ENCODE measurements around the gene LHX6. TPM values are rescaled to one million over a fixed set of nuclear protein-coding genes. Genes with fewer than 3 reads are reported as not detected.

LHX6 gene
- total RNA-seq (2022; extraction: Qiagen RNA extraction): 3.1 to 3.8 TPM (median 3.3 TPM) in 5 replicates

DNA sequence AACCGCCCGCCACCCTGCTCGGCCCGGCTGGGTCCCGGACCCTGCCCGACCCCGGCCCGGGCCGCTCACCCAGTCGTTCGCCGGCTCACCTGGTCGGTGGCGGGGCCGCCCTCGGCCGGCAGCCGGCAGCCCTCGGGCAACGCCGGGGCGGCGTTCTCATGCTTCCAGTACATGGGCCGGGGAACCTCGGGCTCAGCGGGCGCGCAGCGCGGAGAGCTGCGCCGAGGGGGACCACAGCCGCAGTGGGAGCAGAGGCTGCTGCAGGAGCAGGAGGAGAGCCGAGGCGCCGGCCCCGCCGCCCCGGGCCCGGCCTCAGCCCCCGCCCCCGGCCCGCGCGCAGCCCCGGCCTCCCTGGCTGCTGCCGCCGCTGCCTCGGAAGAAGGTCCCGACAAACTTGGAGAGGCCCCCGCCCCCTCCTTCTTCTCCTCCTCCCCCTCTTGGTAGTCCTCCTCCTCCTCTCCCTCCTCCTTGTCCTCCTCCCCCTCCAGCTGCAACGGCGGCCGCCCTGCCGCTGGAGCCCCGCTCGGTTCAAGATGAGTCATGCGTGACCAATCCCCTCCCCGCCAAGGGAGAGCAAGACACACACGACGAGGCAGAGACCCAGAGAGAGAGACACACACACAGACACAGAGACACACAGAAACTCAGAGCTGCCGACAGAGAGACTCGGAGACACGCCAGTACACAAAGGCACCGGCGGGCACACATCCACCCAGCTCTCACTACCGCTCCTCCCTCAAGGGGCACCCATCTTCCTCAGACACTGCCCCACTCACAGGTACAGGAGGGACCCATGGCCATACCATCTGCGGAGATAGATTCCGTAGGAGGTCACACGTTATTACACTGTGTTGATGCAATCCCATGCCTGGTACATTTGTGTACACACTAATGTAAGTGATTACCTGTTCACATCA, at the start of gene LHX6:
TSS of gene LHX6 (minus strand) at position 390 of the 917 bp plus-strand sequence. CDS start at position 173, 217 bp downstream.

DNA sequence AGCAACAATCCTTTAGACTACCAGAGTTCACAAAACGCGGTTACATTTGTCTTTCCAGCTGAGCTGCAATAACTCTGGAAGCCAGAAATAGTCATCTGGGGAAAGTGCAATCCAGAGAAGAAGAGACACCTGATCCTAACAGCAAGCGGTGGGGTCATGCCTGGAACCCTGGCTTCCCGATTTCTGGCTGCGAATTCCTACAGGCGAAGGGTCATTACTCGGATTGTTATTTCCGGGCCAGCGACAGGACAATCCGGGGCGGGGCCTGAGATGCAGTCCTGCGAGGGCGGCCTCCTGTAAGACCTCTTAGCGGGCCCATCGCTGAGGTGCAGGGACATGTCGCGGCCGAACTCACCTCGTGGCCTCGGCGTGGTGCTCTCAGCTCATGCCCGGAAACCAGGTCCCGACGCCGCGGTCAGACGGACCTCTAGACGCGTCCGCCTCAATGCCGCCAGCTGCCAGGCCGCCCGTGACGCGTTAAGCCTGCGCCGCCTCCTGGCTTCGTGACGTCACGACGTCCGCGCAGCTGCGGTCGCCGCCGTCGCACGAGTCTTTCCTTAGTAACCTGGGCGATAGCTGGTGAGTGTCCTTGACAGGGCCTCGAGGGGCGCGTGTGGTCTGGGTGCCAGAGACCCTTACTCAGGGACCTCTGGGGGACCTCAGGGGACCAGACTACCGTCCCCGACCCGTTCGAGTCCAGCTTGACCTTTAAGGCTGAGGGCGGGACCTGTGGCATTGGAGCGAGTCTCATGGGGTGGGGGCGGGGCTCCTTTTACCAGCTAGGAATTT, 35.8 kb upstream of the LHX6 start, which contains the start of the genes MRRF and RBM18:
TSS of gene MRRF (plus strand) at position 523 of the 789 bp plus-strand sequence. CDS start 6,010 bp downstream, outside the sequence.
TSS of gene RBM18 (minus strand) at position 481 of the 789 bp plus-strand sequence. CDS start 3,348 bp downstream, outside the sequence.

DNA sequence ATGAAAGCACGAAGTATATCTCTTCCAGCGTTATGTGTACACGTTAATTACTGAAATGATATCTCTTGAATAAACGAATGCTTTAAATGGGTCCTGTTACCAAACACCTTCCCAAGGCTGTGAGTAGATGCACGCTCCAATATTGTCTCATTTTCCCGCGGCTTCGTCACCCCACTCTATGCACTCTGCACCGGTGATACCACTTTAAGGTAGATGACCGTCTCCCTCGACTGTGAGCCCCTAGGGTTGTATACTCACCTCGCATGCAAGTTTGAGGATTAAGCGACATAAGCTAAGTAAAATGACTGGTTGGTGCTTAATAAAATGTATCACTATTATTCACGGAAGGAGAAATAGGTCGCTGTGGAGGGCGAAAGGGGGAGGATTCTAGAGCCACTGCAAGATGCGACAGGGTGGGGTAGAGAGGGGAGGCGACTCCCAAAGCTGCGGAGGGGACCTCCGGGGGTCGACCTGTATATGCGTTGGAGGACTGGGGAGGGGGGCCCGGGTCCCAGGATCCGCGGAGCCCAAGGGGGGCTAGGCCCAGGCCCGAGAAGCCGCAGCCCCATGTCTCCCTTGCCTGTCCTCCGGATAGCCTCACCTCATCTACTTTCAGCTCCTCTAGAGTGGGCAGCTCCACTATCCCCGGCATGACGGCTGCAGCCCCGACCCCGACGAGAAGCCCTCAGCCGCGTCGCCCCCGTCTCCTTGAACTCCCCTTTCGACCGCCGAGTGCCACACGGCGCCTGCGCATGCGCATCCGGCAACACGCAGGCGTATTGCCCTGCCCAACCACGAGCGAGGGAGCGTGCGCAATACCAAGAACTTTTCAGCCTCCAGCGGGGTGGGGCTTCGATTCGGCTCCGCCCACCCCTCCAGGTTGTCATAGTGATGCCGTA, 69.5 kb downstream of the LHX6 start, which contains the start of the genes MORN5 and NDUFA8:
TSS of gene MORN5 (plus strand) at position 883 of the 899 bp plus-strand sequence. CDS start 65 bp downstream, outside the sequence.
TSS of gene NDUFA8 (minus strand) at position 754 of the 899 bp plus-strand sequence. CDS start at position 652, 102 bp downstream.

Other genes with a start within 250 kb of the LHX6 start
- gene TTLL11, start 135.6 kb downstream of the LHX6 start, total RNA-seq (2022; extraction: Qiagen RNA extraction): 3.7 to 5.4 TPM (median 4.6 TPM) in 5 replicates
- 102 to 122 TPM (median 115 TPM) in 5 replicates for gene NDUFA8, start 69.2 kb downstream of the LHX6 start, total RNA-seq (2022; extraction: Qiagen RNA extraction)
- gene MORN5, start 69.0 kb downstream of the LHX6 start, total RNA-seq (2022; extraction: Qiagen RNA extraction): not detected in 5 replicates
- gene RBM18, start 35.9 kb upstream of the LHX6 start, total RNA-seq (2022; extraction: Qiagen RNA extraction): 16.4 to 25.7 TPM (median 22.8 TPM) in 5 replicates
- gene MRRF, start 35.9 kb upstream of the LHX6 start, total RNA-seq (2022; extraction: Qiagen RNA extraction): 64.4 to 75.7 TPM (median 67.1 TPM) in 5 replicates
- gene PTGS1, start 142.1 kb upstream of the LHX6 start, total RNA-seq (2022; extraction: Qiagen RNA extraction): 1.5 to 2.0 TPM (median 1.8 TPM) in 5 replicates
- gene OR1J1, start 249.0 kb upstream of the LHX6 start, total RNA-seq (2022; extraction: Qiagen RNA extraction): not detected in 5 replicates

Measured in A549 treated with AZD2906 at 1 μM for 4 hours (cell line).